Breast epithelium (tissue), 3 donors: ENCODE results near the gene TRIP4.
"Not testable (repeated sequence)": the region's sequence is repeated elsewhere in the genome, so short reads cannot be mapped to it uniquely, and the experiment has no call there.

Experiments
- CTCF ChIP-seq, 3 donors: fragments of 450-650 bp; IDR thresholded peaks; one replicate each; pipeline ENCODE4 v1.5.1; 2016 to 2017; ENCODE audit warnings: antibody characterized with exemption in 3 of 3, mild to moderate bottlenecking in 3 of 3, moderate library complexity in 3 of 3
- POLR2A ChIP-seq: fragments of 450-650 bp; IDR thresholded peaks from one replicate; pipeline ENCODE4 v1.6.1; 2016; ENCODE audit warnings: antibody characterized with exemption, mild to moderate bottlenecking, moderate library complexity

DNA sequence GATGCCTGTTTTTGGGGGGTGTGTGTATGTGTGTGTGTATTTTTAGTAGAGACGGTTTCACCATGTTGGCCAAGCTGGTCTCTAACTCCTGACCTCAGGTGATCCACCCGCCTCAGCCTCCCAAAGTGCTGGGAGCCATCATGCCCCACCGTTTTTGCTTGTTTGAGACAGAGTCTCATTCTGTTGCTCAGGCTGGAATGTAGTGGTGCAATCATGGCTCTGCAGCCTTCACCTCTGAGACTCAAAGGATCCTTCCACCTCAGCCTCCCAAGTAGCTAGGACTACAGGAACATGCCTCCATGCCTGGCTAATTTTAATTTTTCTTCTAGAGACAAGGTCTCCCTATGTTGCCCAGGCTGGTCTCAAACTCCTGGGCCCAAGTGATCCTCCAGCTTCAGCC lies 4.8 kb downstream of the TRIP4 start:
- TF ChIP-seq POLR2A; CTCF (IDR thresholded peaks at IDR 0.05): not testable (repeated sequence)
